IMR-90 (cell line): ENCODE measurements around the gene AVP. TPM values are rescaled to one million over a fixed set of nuclear protein-coding genes. Genes with fewer than 3 reads are reported as not detected.
"Not testable (repeated sequence)": the region's sequence is repeated elsewhere in the genome, so short reads cannot be mapped to it uniquely, and the experiment has no call there.

Experiments used
- ATAC-seq: fragments of 200-7000 bp; cut with Tn5 transposase; 2 replicates; pipeline ENCODE4 v1.9.1; 2020; ENCODE audit warnings: low read depth, mild to moderate bottlenecking, moderate library complexity
- BruUV-seq: library from RNA; stranded (reverse); fragments of 400-500 nt; replicated peaks from 2 replicates; lab custom pipeline; 2021; lab: Mats Ljungman, UMichigan
- CTCF ChIA-PET: fragments of 300-600 bp; formaldehyde crosslinking; extraction: SDS; loops from one replicate; lab custom pipeline; 2021; ENCODE audit warnings: antibody characterized with exemption; lab: Yijun Ruan, JAX
- POLR2A ChIA-PET: fragments of 300-600 bp; sonication (Branson Sonifier 250); formaldehyde crosslinking; loops from one replicate; lab custom pipeline; 2022; ENCODE audit warnings: antibody characterized with exemption; ENCODE audit not compliant: unreplicated experiment; lab: Charles Lee
- DNase-seq: peaks from one replicate; pipeline ENCODE4 v3.0.0; 2013
- H2AFZ ChIP-seq: replicated peaks from 2 replicates; pipeline ENCODE3; 2013; ENCODE audit warnings: low read length, mild to moderate bottlenecking; ENCODE audit not compliant: poor library complexity
- H2AK5ac ChIP-seq: 2 replicates; pipeline ENCODE4 v1.6.1; 2013; ENCODE audit warnings: low read depth, low read length, inconsistent platforms
- H2AK9ac ChIP-seq: replicated peaks from 2 replicates; pipeline ENCODE3; 2013; ENCODE audit warnings: mild to moderate bottlenecking, low read depth, low read length, moderate library complexity; ENCODE audit not compliant: poor library complexity
- H2BK120ac ChIP-seq: 2 replicates; pipeline ENCODE4 v1.6.1; 2013; ENCODE audit warnings: low read depth, low read length, inconsistent platforms
- H2BK15ac ChIP-seq: 3 replicates; pipeline ENCODE4 v1.6.1; 2013; ENCODE audit warnings: low read depth, low read length, inconsistent platforms
- H2BK20ac ChIP-seq: 2 replicates; pipeline ENCODE4 v1.6.1; 2013; ENCODE audit warnings: low read depth, mild to moderate bottlenecking, inconsistent platforms, low read length, moderate library complexity
- H2BK5ac ChIP-seq: 2 replicates; pipeline ENCODE4 v1.6.1; 2013; ENCODE audit warnings: mild to moderate bottlenecking, low read depth, low read length, inconsistent platforms; ENCODE audit not compliant: poor library complexity, severe bottlenecking
- H3K14ac ChIP-seq: replicated peaks from 2 replicates; pipeline ENCODE4 v1.6.1; 2013; ENCODE audit warnings: low read depth, low read length, inconsistent platforms
- H3K18ac ChIP-seq: 2 replicates; pipeline ENCODE4 v1.6.1; 2013; ENCODE audit warnings: low read depth, low read length, control low read depth
- H3K23ac ChIP-seq: 2 replicates; pipeline ENCODE4 v1.6.1; 2013; ENCODE audit warnings: low read depth, low read length, inconsistent platforms
- H3K27ac ChIP-seq: 2 replicates; pipeline ENCODE4 v1.5.1; 2013; ENCODE audit warnings: mild to moderate bottlenecking, control low read depth, low read length; ENCODE audit not compliant: insufficient read depth
- H3K27me3 ChIP-seq: 2 replicates; pipeline ENCODE4 v1.6.1; 2013; ENCODE audit warnings: low read length; ENCODE audit not compliant: control insufficient read depth, insufficient read depth
- H3K36me3 ChIP-seq: 2 replicates; pipeline ENCODE4 v1.6.1; 2013; ENCODE audit warnings: low read length, mixed read lengths; ENCODE audit not compliant: control insufficient read depth, insufficient read depth
- H3K4ac ChIP-seq: 2 replicates; pipeline ENCODE4 v1.6.1; 2013; ENCODE audit warnings: low read depth, low read length, inconsistent platforms
- H3K4me1 ChIP-seq: 2 replicates; pipeline ENCODE4 v1.6.1; 2013; ENCODE audit warnings: low read length, mixed read lengths; ENCODE audit not compliant: control insufficient read depth, insufficient read depth
- H3K4me2 ChIP-seq: 2 replicates; pipeline ENCODE4 v1.6.1; 2013; ENCODE audit warnings: low read depth, mild to moderate bottlenecking, control low read depth, low read length, moderate library complexity
- H3K4me3 ChIP-seq: 2 replicates; pipeline ENCODE4 v1.5.1; 2013; ENCODE audit warnings: low read depth, mild to moderate bottlenecking, control low read depth, low read length, moderate library complexity; ENCODE audit not compliant: insufficient read depth
- H3K56ac ChIP-seq: 2 replicates; pipeline ENCODE4 v1.6.1; 2013; ENCODE audit warnings: low read length, inconsistent platforms; ENCODE audit not compliant: insufficient read depth; ENCODE audit errors: extremely low read depth
- H3K79me1 ChIP-seq, 2 experiments: 2 replicates each; pipeline ENCODE4 v1.6.1; 2013; ENCODE audit warnings: low read length in 2 of 2, inconsistent platforms in 1 of 2, low read depth in 1 of 2
- H3K9ac ChIP-seq: 2 replicates; pipeline ENCODE4 v1.6.1; 2013; ENCODE audit warnings: low read depth, low read length, control low read depth
- H3K9me1 ChIP-seq: 2 replicates; pipeline ENCODE4 v1.6.1; 2013; ENCODE audit warnings: low read length, inconsistent platforms; ENCODE audit not compliant: insufficient read depth
- H3K9me3 ChIP-seq: 2 replicates; pipeline ENCODE4 v1.6.1; 2013; ENCODE audit warnings: low read length; ENCODE audit not compliant: control insufficient read depth, insufficient read depth
- H4K20me1 ChIP-seq: 2 replicates; pipeline ENCODE4 v1.6.1; 2013; ENCODE audit warnings: low read length, inconsistent platforms; ENCODE audit not compliant: insufficient read depth
- H4K5ac ChIP-seq: 2 replicates; pipeline ENCODE4 v1.6.1; 2013; ENCODE audit warnings: mild to moderate bottlenecking, low read depth, low read length, control low read depth
- H4K8ac ChIP-seq, 2 experiments: 2 replicates each; pipeline ENCODE4 v1.6.1; 2013; ENCODE audit warnings: low read depth in 2 of 2, low read length in 2 of 2, control low read depth in 1 of 2, inconsistent platforms in 1 of 2
- H4K91ac ChIP-seq: 2 replicates; pipeline ENCODE4 v1.6.1; 2013; ENCODE audit warnings: low read depth, low read length, inconsistent platforms; ENCODE audit not compliant: insufficient read depth
- CEBPB ChIP-seq: IDR thresholded peaks from 2 replicates; pipeline ENCODE4 v1.6.1; 2012; ENCODE audit warnings: low read depth, low read length, improper control_type of control experiment
- NFE2L2 ChIP-seq: fragments of 150-350 bp; IDR thresholded peaks from 2 replicates; pipeline ENCODE4 v1.6.1; 2016; ENCODE audit warnings: low read depth, mild to moderate bottlenecking, low read length
- RFX5 ChIP-seq: IDR thresholded peaks from 2 replicates; pipeline ENCODE4 v1.8.0; 2012; ENCODE audit warnings: low read depth, mild to moderate bottlenecking, low read length, moderate library complexity
- WGBS, 2 experiments: methylation state at CpG; one replicate each; pipeline versions ENCODE4 v1.1.5 to v1.1.7; 2013; ENCODE audit warnings: missing lambda C conversion rate in 2 of 2; ENCODE audit not compliant: insufficient read length in 1 of 2; ENCODE audit errors: extremely low coverage in 2 of 2; 5-methylcytosine and 5-hydroxymethylcytosine counted together
- dilution Hi-C: fragments of 300-500 bp; cut with HindIII; formaldehyde crosslinking; loops from one replicate; pipeline ENCODE4 v1.14.3; 2018; ENCODE audit warnings: low sequenced_read_pairs; ENCODE audit not compliant: unreplicated experiment
- in situ Hi-C: fragments of 300-500 bp; cut with MboI; formaldehyde crosslinking; loops from 3 replicates; pipeline ENCODE4 v1.14.3; 2019; ENCODE audit warnings: low sequenced_read_pairs, inconsistent platforms, mixed read lengths
- intact Hi-C: fragments of 100-400 bp; cut with micrococcal nuclease; formaldehyde crosslinking; loops from 2 replicates; pipeline ENCODE4 v1.10.0; 2022
- polyA plus RNA-seq, 3 experiments: library from polyadenylated mRNA; depleted of rRNA; stranded (reverse); fragments of >200 nt; gene quantifications; 2 replicates each; pipeline ENCODE4 v1.2.3, GENCODE V29; 2012; ENCODE audit warnings: low replicate concordance in 1 of 3
- total RNA-seq: library from RNA; depleted of rRNA; stranded (reverse); fragments of >200 nt; gene quantifications from 2 replicates; pipeline ENCODE4 v1.2.3, GENCODE V29; 2012

AVP gene
- total and polyA plus RNA-seq, 2 of the 4 experiments (the other 2 are of a cell fraction), result not detected

DNA sequence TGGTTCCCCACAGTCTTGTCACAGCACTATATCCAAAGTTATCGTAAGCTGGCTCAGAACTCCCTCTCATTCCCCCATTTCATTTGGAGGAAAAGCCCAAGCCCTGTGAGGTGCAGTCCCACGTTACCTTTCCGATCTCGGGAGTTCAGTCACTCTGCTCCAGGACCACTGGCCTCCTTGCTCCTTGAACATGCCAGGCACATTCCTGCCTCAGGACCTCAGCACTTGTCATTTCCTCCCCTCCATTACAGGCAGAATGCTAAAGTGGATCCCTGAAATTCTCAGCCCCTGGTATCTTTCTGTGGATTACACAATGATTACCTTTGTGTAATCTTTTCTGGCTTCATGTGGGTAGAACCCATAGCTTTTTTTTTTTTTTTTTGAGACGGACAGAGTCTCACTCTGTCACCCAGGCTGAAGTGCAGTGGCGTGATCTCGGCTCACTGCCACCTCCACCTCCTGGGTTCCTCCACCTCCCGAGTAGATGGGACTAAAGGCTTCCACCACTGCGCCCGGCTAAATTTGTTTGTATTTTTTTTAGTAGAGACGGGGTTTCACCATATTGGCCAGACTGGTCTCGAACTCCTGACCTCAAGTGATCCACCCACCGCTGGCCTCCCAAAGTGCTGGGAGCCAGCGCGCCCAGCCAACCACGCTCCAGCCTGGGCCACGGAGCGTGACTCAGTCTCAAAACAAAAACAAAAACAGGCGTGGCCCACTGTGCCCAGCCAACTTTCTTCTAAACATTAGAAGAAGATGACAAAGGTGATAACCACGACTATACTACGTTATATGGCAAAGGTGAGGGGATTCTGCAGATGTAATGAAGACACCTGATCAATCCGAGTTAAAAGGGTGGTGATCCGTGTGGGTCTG lies 17.1 kb downstream of the AVP start (continued):
- TF ChIP-seq NFE2L2 (no peak), RFX5 (no peak), CEBPB (no peak)

DNA sequence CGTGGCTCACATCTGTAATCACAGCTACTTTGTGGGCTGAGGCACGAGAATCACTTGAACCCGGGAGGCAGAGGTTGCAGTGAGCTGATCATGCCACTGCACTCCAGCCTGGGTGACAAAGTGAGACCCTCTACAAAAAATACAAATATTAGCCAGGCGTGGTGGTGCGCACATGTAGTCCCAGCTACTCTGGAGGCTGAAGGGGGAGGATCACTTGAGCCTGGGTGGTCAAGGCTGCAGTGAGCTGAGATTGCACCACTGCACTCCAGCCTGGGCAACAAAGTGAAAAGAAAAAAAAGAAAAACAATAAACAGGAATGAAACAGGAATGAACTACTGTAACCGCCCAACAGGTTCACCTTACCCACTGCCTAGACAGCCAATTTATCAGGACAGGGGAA lies 20.4 kb downstream of the AVP start:
- CTCF ChIA-PET, H4K91ac ChIP-seq, H4K8ac ChIP-seq, H2BK15ac ChIP-seq, H3K4ac ChIP-seq, H4K5ac ChIP-seq, in situ Hi-C loops, H3K9me1 ChIP-seq, H3K4me1 ChIP-seq, H3K9me3 ChIP-seq, H3K56ac ChIP-seq, H3K9ac ChIP-seq, H3K27ac ChIP-seq, H3K79me1 ChIP-seq, ATAC-seq, dilution Hi-C loops, H2AK5ac ChIP-seq, H3K27me3 ChIP-seq, H3K36me3 ChIP-seq, H2AFZ ChIP-seq, H4K20me1 ChIP-seq, H3K23ac ChIP-seq, intact Hi-C loops, H3K18ac ChIP-seq, DNase-seq, H2BK20ac ChIP-seq, H3K4me3 ChIP-seq, POLR2A ChIA-PET, H2AK9ac ChIP-seq, H3K14ac ChIP-seq, H2BK120ac ChIP-seq, BruUV-seq, H3K4me2 ChIP-seq, H2BK5ac ChIP-seq: not testable (repeated sequence)
- 71% methylated on average over 1 of the region's 6 CpGs; no CpG with 5 or more reads in 1 of the 2 experiments for WGBS, 2 experiments
